GM12874 (cell line): Measurements from ENCODE around the gene MSRB1.

Source experiments
- TF ChIP-seq, protein P1 (sequence below): IDR thresholded peaks from 2 replicates; pipeline ENCODE4 v1.5.1; 2011; ENCODE audit warnings: low read depth, mild to moderate bottlenecking, control low read depth, low read length, moderate library complexity; ENCODE audit not compliant: insufficient read depth

MSRB1 gene

DNA sequence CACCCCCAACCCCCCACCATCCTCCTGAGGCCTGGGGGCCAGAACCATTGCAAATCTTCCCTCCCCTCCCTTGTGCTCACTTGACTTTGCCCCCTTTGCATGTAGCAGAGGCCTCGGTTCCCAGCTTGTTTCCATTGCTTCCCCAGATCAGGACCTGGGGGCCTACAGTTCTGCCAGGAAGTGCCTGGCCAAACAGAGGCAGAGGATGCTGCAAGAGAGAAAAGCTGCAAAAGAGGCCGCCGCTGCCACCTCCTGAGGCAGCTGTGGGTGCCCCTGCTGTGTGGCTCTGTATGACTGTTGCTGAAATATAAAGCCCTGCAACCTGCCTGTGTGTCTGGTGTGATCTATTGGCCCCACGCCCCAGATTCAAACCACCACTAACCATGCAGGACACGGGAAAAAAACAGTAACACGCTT, 18.7 kb upstream of the MSRB1 start:
- TF ChIP-seq, protein P1, sequence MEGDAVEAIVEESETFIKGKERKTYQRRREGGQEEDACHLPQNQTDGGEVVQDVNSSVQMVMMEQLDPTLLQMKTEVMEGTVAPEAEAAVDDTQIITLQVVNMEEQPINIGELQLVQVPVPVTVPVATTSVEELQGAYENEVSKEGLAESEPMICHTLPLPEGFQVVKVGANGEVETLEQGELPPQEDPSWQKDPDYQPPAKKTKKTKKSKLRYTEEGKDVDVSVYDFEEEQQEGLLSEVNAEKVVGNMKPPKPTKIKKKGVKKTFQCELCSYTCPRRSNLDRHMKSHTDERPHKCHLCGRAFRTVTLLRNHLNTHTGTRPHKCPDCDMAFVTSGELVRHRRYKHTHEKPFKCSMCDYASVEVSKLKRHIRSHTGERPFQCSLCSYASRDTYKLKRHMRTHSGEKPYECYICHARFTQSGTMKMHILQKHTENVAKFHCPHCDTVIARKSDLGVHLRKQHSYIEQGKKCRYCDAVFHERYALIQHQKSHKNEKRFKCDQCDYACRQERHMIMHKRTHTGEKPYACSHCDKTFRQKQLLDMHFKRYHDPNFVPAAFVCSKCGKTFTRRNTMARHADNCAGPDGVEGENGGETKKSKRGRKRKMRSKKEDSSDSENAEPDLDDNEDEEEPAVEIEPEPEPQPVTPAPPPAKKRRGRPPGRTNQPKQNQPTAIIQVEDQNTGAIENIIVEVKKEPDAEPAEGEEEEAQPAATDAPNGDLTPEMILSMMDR = no peak

DNA sequence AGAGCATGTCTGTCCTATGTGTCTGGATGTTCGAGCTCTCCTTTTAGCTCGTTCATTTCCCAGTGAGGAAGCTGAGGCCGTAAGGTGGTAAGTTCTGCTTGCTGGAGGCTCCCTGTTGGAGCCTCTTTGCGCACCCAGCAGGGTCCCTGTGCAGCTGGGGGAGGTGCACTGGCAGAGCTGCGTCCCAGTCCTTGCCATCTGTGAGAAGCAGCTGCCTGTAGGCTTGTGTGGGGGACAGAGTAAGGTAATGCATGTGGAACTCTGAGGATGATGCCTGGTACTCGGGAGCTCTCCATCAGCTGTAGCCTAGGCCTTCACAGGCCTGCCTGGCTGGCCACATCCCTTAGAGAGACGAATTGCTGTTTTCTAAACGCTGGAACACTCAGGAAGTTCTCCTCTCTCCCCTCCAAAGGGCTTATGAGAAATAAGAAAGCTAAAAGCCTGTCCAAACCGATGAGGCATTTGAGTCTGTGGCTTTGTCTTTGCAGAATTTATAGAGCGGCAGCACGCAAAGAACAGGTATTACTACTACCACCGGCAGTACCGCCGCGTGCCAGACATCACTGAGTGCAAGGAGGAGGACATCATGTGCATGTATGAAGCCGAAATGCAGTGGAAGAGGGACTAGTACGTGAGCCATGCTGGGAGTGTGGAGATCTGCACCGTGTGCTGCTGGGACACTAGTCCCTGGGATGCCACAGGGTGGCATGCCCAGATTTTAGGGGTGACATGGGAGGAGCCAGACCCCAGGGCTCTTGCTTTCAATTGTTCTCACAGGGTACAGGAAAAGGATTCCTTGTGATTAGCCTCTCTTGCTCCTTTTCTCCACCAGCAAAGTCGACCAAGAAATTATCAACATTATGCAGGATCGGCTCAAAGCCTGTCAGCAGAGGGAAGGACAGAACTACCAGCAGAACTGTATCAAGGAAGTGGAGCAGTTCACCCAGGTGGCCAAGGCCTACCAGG, 17.9 kb upstream of the MSRB1 start:
- TF ChIP-seq, protein P1 = no peak

DNA sequence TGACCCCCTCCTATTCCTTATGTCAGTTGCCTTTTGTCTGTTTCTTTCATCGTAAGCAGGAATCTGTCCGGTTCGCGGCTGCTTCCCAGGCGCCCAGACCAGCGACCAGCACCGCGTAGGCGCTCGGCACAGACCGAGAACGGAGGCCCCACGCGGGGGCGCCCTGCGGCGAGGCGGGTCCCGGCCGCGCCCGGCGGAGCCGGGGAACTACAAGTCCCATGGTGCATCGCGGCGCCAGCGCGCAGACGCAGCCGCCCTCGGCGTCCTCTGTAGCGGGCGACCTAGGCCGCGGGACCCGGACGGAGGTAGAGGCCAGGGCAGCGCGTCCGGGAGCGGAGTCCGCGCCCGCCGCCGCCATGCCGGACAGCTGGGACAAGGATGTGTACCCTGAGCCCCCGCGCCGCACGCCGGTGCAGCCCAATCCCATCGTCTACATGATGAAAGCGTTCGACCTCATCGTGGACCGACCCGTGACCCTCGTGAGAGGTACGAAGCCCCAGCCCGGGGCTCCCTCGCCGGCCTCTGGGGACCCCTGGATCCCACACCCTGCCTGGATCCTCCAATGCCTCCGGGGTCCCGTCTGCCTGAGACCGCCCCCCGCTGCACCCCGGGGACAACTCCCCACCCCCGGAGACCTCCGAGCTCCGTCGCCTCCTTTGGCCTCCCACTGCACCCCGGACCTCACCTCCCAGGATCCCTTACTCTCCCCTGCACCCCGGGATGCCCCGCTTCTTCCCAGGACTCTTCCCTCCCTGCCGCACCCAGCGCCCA, 16.5 kb upstream of the MSRB1 start, which contains the start of gene NDUFB10:
NDUFB10 (plus strand) TSS at position 270 of the 771 bp plus-strand sequence; CDS start at position 357, 87 bp downstream.
- TF ChIP-seq, protein P1 = peak; percentile 89

DNA sequence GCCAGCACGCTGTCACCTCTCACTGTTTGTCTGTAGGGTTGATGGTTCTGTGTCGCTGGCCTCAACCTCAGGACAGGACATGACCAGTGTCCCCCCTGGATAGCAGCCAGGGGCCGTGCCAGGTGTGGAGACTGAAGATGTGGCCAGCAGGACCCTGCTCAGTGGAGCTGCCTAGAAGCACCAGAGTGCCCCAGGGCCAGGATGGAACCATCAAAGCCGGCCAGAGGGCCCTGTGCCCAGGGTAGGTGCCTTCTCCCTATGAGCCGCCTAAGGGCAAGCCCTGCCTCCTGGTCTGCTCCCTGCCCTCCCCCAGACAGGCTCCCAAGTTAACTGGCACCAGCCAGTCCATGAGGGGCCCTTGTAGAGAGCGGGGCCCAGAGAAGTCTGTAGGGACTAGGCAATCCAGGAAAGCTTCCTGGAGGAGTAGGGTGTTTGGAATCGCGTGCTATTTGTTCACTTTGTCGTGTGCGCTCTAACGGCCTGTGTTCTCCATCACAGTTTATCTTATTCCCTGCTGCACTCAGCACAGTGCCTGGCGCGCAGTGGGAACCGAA, 15.8 kb upstream of the MSRB1 start:
- TF ChIP-seq, protein P1 = no peak

DNA sequence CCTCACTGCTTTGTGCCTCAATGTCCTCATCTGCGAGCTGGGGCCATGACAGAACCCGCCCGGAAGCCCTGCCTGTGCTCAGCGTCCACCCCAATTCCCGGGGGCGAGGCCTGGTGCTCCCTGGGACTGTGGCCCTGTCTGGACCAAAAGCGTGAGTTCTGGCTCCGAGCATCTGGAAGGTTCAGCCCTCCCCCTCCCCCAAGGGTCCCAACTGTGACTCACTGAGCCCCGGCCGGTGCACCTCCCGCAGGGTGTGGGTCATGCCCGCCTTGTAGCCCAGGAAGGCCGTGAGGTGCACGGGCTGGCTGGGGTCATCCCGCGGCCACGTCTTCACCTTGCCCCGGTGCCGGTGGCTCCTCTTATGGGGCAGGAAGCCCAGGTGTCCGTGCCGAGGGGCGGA, 10.7 kb upstream of the MSRB1 start:
- TF ChIP-seq, protein P1 = no peak

- TF ChIP-seq, protein P1 = no peak
These were observed 7.6 kb upstream of the MSRB1 start for GRCh38 chr16:1950559-1950958.

DNA sequence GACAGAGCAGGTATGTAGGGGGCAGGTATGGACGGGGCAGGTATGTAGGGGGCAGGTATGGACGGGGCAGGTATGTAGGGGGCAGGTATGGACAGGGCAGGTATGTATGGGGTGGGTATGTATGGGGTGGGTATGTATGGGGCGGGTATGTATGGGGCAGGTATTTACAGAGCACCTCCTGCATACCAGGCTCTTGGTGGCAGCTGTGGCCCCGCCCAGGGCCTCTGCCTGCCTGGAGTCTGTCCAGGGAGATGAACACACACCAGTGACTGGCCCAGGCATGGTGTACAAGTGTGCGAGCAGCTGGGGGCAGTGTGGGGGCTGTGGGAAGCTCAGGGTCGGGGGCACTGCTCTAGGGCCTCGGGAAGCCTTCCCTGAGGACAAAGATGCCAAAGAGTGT, 7.0 kb upstream of the MSRB1 start:
- TF ChIP-seq, protein P1 = no peak
